Measurements from ENCODE around the gene TNS2.

The TNS2 gene

DNA sequence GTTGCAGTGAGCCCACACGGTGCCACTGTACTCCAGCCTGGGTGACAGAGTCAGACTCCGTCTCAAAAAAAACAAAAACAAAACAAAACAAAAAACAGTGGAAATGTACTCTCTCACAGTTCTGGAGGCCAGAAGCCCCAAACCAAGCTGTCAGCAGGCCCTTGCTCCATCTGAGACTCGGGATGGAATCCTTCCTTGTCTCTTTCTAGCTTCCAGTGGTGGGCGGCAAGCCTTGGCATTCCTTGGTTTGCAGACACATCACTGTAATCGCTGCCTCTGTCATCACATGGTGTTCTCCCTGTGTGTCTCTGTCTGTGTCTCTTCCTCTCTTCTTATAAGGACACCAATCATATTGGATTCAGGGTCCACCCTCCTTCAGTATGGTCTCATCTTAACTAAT lies 6.4 kb downstream of the TNS2 start:
- no peak for DNase-seq (ENCODE audit: low read depth in 2 of 2)

DNA sequence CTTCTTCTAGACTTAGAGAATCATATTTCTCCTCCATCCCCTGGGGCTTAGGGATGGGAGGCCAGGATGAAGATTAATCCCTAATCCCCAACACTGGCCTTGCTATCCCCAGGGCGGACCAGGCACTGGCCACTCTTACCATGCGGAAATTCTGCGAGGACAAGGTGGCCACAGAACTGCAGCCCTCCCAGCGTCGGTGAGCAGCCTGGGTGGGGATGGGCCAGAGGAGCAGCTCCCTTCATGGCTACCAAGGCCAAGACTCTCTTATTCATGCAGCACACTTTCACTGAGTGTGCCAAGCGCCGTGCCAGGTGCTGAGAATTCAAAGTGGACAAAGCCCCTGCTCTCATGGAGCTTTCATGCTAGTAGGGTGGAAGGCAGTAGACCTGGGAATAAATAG lies 7.0 kb downstream of the TNS2 start:
- DNase-seq (ENCODE audit: low read depth in 2 of 2): no peak

DNA sequence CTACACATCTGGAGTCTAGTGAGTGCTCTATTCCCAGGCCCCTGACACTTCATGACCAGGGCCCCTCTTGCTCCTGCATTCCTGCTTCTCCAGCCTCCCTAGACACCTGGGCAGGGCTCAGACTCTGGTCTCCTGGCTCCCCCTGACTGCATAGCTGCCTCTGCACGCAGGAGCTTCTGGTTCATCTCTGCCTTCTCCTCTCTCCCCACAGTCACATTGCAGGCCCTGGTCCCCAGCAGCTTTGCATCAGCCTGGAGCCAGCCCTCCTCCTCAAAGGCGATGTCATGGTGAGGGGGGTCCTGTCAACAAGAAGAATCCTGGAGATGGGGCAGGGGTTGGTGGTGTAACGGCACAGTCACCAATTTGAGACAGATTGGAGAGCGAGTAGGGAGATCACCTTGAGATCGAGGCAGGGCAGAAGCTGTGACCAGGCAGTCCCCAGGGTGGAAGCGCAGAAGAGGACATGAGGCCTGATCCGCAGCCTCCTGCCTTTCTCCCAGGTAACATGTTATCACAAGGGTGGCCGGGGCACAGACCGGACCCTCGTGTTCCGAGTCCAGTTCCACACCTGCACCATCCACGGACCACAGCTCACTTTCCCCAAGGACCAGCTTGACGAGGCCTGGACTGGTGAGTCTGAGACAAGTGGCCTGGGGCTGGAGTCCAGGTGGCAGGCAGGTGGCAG lies 8.1 kb downstream of the TNS2 start:
- no peak for DNase-seq (ENCODE audit: low read depth in 2 of 2)

DNA sequence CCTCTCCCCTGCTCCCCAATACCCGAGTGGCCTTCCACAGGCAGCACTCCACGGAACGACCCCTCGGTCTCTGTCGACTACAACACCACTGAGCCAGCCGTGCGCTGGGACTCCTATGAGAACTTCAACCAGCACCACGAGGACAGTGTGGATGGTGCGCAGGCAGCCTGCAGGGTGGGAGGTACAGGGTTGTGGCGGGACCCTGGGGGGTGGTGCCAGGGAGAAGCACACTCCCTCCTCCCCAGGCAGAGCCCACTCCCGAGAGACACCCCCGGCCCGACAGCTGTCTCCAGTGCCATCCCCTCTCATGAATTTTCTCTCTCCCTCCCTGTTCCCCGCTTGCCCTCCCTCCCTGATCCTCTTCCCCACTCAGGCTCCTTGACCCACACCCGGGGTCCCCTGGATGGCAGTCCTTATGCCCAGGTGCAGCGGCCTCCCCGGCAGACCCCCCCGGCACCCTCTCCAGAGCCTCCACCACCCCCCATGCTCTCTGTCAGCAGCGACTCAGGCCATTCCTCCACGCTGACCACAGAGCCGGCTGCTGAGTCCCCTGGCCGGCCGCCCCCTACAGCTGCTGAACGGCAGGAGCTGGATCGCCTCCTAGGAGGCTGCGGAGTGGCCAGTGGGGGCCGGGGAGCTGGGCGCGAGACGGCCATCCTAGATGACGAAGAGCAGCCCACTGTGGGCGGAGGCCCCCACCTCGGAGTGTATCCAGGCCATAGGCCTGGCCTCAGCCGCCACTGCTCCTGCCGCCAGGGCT lies 9.0 kb downstream of the TNS2 start:
- no peak for DNase-seq (ENCODE audit: low read depth in 2 of 2)

DNA sequence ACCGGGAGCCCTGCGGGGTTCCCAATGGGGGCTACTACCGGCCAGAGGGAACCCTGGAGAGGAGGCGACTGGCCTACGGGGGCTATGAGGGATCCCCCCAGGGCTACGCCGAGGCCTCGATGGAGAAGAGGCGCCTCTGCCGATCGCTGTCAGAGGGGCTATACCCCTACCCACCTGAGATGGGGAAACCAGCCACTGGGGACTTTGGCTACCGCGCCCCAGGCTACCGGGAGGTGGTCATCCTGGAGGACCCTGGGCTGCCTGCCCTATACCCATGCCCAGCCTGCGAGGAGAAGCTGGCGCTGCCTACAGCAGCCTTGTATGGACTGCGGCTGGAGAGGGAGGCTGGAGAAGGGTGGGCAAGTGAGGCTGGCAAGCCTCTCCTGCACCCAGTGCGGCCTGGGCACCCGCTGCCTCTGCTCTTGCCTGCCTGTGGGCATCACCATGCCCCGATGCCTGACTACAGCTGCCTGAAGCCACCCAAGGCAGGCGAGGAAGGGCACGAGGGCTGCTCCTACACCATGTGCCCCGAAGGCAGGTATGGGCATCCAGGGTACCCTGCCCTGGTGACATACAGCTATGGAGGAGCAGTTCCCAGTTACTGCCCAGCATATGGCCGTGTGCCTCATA lies 9.7 kb downstream of the TNS2 start:
- no peak for DNase-seq (ENCODE audit: low read depth in 2 of 2)

DNA sequence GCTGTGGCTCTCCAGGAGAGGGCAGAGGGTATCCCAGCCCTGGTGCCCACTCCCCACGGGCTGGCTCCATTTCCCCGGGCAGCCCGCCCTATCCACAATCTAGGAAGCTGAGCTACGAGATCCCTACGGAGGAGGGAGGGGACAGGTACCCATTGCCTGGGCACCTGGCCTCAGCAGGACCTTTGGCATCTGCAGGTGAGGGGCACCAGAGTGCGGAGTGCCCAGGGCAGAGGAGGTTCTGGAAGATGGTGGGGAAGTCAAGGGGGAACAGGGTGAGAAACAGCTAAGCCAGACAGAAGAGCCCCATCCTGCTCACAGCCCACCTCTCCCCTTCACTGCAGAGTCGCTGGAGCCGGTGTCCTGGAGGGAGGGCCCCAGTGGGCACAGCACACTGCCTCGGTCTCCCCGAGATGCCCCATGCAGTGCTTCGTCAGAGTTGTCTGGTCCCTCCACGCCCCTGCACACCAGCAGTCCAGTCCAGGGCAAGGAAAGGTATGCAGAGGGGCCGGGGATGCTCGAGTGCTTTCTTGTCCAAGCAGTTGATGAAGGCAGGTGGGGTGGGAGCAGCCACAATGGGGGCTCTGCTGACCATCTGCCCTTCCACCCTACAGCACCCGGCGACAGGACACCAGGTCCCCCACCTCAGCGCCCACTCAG lies 10.3 kb downstream of the TNS2 start:
- DNase-seq (ENCODE audit: low read depth in 2 of 2): no peak

DNA sequence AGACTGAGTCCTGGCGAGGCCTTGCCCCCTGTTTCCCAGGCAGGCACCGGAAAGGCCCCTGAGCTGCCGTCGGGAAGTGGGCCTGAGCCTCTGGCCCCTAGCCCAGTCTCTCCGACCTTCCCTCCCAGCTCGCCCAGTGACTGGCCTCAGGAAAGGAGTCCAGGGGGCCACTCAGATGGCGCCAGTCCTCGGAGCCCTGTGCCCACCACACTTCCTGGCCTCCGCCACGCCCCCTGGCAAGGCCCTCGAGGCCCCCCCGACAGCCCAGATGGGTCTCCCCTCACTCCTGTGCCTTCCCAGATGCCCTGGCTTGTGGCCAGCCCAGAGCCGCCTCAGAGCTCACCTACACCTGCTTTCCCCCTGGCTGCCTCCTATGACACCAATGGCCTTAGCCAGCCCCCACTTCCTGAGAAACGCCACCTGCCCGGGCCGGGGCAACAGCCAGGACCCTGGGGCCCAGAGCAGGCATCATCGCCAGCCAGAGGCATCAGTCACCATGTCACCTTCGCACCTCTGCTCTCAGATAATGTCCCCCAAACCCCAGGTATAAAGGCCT lies 10.9 kb downstream of the TNS2 start:
- no peak for DNase-seq (ENCODE audit: low read depth in 2 of 2)

DNA sequence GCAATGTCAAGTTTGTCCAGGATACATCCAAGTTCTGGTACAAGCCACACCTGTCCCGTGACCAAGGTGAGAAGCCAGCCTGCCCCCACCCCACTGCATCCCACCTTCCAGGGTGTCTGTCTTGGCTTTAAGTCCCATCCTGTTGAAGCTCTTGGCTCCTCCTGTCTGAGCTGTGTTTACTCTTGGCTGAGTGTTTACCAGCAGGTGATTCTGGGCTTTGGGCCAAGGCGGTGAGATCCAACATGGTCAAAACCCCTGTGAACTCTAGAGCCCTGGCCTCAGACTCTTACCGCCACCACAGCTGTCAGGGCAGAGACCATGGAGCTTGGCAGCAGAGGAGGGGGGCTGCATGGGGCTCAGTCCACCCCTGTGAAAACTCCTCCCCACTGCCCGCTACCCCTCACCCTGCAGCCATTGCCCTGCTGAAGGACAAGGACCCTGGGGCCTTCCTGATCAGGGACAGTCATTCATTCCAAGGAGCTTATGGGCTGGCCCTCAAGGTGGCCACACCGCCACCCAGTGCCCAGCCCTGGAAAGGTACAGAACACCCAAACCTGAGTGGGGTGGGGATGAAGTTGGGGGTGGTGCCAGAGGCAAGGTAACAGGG lies 11.6 kb downstream of the TNS2 start:
- DNase-seq (ENCODE audit: low read depth in 2 of 2): no peak

DNA sequence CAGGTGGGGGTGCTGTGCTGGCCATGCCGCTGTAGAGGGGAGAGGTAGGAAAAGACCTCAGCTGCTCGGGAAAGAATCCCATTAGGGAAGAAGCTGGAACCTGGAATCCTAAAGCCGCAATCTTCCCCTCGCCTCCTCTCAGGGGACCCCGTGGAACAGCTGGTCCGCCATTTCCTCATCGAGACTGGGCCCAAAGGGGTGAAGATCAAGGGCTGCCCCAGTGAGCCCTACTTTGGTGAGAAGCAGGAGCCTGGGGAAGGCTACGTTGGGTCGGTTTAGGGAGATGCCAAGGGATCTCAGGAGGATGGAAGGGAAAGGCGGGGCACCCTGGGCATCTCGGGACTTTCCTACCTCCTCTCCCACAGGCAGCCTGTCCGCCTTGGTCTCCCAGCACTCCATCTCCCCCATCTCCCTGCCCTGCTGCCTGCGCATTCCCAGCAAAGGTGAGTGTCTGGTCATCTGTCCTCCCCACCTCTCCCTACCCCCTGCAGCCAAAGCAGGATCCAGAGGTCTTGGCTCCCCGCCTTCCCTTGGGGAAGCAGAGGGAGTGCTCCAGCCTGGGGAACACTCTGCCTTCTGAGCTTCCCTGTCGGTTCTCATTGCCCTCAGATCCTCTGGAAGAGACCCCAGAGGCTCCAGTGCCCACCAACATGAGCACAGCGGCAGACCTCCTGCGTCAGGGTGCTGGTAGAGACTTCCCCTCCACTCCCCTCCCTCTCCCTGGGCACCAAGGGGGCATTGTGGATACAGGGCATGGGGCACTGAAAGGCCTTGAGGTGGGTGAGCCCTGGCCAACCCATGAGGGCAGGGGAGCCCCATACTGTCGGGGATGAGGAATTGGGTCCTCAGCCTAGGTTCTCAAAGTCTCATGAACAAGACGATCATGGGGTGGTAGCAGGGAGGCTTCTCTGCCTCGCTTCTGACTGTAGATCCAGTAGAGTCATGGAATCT lies 12.4 kb downstream of the TNS2 start:
- no peak for DNase-seq (ENCODE audit: low read depth in 2 of 2)

DNA sequence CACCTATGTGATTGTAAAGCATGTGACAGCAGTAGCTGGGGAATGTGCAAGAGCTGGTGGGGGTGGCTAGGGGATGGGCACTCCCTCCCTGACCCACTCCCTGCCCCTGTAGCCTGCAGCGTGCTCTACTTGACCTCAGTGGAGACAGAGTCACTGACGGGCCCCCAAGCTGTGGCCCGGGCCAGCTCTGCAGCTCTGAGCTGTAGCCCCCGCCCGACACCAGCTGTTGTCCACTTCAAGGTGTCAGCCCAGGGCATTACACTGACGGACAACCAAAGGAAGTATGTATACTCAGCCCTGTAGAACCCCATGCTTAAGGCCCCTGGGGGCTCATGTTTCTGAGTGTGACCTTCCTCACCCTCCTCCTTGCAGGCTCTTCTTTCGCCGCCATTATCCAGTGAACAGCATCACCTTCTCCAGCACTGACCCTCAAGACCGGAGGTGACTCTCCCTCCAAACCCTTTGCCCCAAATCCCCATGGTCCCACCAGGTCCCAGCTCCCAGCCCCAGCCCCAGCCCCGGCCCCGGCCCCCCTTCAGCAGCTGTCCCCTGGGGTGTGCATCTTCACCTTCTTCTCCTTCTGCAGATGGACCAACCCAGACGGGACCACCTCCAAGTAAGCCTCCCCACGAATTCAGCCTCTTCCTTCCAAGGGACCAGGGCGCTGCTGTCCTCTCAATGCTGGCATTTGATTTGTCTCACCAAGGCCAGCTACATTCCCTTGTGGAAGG lies 13.3 kb downstream of the TNS2 start:
- no peak for DNase-seq (ENCODE audit: low read depth in 2 of 2)

DNA sequence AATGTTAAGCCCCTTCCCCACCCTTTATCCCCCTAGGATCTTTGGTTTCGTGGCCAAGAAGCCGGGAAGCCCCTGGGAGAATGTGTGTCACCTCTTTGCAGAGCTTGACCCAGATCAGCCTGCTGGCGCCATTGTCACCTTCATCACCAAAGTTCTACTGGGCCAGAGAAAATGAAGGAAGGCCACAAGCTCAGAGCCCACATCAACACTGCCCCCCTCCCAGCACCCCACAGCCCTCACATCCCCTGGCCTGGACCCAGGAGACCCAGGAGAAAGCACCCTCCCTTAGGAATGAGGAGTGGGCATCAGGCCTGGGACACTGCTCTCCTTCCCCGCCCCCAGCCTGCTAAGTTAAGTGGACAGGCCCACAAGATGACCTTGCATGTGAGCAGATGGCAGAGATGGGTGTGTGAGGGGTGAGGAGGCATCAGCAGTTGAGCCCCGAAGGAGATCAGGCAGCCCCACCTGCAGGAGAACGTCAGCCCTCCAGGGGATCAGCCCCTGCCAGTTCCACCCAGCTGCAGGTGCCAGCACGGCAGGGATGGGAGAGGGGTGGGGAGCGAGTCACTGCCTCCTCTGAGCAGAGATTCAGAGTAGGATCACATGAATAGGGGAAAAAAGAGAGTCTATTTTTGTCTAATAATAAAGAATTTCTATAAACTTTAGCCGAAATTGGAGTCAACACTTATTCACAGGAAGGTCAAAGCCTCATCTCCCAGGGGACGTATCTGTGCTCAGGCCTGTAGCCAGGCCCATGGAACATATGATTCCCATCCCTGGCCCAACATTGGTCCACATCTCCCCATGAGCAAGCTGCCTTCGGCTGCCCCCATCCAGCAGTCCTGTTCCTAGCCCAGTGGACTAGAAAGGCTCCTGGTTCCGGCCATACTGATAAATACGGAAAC lies 14.1 kb downstream of the TNS2 start:
- DNase-seq (ENCODE audit: low read depth in 2 of 2): no peak

DNA sequence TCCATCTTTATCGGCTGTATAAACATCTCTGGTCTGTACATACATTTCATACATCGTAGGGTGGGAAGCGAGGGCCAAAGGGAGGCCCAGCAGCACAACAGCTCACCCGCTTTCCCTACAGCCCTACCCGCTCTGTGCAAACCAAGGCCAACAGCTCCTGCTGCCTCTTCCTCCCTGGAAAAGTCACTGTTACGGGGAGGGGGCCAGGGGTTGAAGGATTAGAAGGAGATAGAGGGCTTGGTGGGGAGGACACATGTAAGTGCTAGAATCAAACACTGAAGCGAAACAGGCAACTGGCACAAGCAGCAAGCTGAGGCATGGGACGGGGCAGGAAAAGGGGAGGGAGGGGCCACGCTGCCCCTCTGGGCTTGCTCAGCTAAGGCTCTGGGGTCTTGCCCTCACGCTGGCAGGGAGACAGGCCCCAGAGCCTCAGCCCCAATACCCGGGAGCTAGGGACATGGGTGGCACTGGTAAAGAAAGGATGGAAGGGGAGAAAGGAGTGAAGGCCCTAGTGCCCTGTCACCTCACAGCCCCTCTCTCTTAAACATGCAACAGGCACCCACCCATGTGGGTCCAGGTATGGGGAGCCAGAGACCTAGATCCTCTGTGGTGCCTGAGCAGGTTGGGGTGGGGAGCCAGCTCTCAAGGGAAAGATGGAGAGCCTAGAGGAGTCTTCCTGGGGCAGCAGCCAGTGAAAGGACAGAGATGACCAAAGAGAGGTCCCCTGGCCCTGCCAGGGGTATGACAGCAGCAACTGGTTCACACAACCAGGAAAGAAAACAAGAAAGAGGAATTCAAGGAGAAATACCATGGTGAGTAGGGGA lies 15.0 kb downstream of the TNS2 start:
- DNase-seq (ENCODE audit: low read depth in 2 of 2): no peak

DNA sequence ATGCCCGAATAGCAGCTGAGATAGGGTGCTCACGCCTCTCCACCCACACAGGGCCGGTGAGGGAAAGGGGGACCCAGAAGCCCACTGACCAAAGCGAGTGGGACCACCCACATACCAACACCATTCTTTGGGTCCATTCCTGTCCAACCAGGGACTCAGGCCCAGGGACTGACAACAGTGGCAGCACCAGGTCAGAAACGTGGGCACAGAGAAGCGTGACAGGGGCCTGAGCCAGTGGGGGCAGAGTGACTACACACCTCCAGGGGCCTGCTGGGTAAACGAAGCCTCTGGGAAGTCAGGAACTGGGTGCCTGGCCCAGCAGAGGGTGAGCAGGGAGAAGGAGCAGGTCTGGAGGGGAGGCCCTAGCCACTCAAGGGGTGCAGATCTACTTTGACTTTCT lies 15.6 kb downstream of the TNS2 start:
- no peak for DNase-seq (ENCODE audit: low read depth in 2 of 2)

DNA sequence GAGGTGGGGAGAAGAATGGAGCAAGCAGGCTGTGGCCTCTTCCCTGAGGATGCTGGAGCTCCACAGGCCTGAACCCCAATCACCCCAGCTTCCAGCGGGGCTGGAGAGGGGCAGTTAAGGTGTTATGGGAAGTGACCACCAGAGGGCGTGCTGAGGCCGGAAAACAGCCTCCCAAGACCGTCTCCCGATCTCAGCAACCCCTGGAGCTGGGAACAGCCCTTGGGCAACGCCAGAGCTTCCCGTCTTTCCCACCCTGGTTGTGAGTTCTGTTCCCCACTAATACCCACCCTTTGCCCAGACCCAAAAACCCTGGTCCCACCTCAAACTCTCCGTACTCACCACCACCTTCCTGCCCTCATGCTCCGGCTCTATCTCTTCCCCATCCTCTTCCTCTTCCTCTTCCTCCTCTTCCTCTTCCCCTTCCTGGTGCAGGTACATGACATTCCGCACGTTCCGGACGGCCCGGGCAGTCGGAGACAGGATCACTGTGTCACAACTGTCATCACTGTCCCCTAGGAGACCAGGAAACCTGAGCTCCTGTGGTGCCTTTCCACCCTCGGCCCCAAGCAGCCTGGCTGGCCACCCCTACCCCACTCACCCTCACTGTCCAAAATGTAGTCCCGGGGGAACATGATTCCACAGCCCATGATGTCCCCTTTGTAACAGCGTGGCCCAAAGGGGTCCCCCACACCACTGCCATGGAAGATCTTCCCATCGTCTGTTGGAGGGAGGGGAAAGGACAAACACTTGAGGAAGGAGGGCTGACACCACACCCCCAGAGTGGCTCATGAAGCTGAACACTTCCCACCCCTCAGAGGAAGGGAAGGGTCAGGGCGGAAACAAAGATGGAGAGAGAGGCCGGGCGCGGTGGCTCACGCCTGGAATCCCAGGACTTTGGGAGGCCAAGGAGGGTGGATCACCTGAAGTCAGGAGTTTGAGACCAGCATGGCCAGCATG lies 16.4 kb downstream of the TNS2 start:
- peak; percentile 48 to 62 for DNase-seq (ENCODE audit: low read depth in 2 of 2)

DNA sequence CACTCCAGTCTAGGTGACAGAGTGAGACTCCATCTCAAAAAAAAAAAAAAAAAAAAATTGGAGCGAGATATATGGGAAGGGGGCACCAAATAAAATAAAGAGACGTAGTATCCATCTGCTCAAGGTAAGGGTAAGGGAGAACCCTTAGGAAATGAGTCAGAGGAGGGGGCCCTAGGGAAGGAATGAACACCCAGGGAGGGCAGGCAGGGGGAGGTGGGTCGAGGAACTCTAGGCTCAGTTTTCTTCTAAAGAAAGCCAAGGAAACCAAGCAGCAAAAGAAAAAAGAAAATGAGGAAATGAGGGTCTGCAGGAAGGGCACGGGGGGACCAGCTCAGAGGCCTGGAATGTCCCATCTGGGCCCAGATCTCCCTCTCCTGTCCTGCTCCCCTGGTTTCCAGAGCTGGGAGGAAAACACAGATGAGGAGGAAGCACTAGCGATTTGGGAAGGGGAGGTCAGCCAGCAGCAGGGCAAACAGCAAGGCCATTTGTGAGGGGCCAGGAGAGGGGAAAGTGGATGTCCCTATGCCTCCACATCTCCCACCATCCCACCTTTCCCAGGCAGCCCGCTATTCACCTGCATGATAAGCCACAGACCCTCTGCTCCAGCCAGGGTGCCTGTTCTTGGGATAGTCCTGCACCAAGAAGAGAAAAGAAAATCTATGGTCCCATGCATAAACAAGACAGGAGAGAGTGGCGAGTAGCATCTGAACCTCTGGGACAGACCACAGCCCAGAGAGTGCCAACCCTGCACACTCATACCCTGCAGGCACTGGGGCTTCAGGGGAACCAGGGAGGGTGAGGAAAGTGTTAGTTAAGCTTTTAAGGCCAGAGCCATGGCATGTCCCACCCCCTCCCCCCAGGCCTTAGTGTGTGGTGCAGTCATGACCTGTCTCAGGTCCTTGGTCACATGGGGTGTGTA lies 17.5 kb downstream of the TNS2 start:
- DNase-seq (ENCODE audit: low read depth in 2 of 2): no peak
